HK-2 (cell line): ENCODE data around the gene FITM1.

Source experiments
- DNase-seq: peaks from one replicate; pipeline ENCODE4 v3.0.0-alpha.2; 2018; ENCODE audit not compliant: unreplicated experiment

FITM1 gene

GRCh38 chr14:24130380-24130716 is at the start of gene FITM1:
Gene FITM1 (plus strand): TSS chr14:24130659. CDS start chr14:24131564, 905 bp downstream.
- DNase-seq = no peak

GRCh38 chr14:24080888-24081738 is 49.3 kb upstream of the FITM1 start:
- DNase-seq = peak; percentile 48

DNA sequence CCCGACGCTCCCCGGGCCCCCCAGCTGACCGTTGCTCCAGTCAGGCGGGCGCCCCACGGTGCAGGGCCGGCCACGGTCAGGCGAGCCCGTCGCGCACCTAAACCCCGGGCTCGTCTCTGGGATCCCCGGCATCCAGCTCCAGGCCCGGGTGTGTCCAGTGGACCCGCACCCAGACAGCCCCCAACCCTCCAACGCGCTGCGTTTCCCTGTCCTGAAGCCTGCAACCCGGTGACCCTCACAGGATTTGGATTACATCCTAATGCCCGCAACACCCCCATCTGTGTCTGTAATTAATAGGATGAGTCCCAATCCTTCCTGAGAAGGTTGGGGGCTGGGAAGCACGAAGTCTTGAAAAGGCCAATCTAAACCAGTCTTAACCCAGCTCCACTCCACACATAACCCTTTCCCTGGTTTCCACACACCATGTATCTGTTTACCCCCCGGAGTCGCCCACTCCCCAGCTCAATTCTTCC is 48.7 kb upstream of the FITM1 start:
- no peak for DNase-seq

GRCh38 chr14:24082411-24083080 is 47.9 kb upstream of the FITM1 start:
- DNase-seq = no peak

DNA sequence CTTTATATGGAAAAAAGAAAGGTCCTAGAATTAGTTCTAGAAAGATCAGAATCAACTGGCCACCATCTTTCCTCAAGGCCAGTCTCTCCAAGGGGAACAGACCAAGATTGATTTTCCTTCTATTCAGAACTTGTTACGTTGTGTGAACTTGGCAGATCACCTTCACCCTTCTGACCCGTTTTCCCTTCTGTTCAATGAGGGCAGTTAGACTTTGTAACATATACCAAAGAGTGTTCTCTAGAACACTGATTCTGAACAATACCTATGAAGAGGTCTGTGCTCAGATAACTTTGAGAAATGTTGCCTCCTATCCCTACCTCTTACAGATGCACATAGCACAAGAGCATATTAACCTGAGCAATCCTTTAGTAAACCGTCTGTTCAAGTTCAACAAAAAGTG is 47.0 kb upstream of the FITM1 start:
- DNase-seq = no peak

- DNase-seq = no peak
These were observed 46.0 kb upstream of the FITM1 start for GRCh38 chr14:24084440-24084839.

DNA sequence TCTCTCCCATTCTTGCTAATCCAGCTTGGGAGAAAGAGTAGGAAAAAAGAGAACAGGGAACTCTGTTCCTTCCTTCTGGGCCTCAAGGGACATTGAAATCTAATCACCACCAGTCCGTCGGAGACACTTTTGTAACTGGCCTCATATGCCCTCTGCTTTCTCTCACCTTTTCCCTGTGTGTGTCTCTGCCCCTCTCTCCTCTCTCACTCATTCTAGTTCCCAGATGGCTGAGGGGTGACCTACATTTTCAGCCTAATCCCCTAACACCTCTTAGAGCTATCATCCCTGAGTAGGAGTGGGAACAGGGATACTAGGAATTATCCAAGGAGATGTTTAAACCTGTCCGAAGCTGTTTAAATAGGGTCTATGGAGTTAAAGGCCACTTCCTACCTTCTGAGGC is 45.2 kb upstream of the FITM1 start:
- no peak for DNase-seq

GRCh38 chr14:24086193-24086955 is 44.1 kb upstream of the FITM1 start:
- DNase-seq = no peak

DNA sequence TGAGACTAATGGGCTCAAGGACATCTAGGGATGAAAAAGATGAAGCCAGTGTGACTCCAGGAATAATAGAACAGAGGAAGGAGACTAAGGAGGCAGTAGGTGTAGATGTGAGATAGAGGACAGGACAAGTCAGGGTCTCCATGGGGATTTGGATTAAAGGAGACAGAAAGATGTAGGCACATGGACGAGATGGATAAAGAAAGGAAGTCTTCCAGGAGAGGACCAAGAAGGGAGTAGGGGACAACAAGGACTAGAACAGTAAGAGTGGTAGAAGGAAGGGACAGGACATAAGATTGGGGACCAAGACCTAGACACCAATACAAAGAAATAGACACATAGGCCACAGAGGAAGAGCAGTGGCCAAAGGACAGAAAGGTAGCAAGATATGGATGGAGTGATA is 43.5 kb upstream of the FITM1 start:
- no peak for DNase-seq

- no peak for DNase-seq
These were observed 42.4 kb upstream of the FITM1 start for GRCh38 chr14:24088095-24088494.

DNA sequence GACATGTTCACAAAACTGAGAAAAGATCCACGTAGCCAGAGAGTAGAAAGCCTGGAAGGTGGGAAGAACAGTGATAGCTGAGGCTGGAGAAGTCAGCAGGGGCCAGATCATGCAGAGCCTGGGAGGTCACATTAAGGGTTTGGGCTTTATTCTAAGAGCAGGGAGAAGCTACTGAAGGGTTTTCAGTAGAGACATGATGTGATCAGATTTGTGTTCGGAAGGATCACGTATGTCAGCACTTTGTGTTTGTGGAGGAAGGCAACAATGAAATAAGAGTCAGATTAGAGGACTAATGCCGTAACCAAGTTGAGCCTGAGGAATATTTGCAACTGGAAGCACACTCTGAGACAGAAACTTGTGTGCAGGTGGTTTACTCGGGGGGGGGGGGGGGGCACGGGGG is 40.6 kb upstream of the FITM1 start:
- DNase-seq = no peak

GRCh38 chr14:24092110-24092504 is 38.4 kb upstream of the FITM1 start:
- no peak for DNase-seq

DNA sequence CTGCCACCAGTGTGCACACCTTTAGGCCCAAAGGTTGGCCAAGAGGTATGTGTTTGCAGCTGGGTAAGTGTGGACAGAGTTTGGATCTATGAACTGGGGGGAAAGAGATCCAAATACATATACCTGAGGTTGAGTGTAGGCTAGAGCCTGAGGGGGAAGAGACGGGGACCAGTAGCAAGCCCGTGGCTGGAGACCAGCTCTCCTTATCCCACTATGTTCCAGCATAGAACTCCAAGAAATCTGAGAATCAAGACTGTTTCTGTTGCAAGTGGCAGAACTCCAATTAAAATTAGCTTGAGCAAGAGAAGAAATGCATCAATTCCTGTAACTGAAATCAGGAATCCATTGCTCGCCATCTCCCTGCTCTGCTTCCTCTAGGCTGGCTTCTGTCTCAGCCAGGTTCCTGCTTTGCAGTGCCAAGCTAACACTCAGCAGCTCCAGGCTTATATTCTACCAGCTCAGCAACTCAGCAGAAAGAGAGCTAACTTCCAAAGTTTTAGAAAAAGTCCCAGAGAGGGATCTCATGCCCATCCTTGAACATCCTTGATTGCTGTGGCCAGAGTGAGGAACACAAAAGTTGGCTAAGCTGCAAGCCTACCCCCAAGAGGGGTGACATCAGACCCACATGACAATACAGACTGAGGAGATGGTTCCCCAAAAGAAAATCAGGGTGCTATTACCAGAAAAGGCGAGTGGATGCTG is 37.8 kb upstream of the FITM1 start:
- no peak for DNase-seq

GRCh38 chr14:24093207-24093900 is 37.1 kb upstream of the FITM1 start:
- DNase-seq = no peak

DNA sequence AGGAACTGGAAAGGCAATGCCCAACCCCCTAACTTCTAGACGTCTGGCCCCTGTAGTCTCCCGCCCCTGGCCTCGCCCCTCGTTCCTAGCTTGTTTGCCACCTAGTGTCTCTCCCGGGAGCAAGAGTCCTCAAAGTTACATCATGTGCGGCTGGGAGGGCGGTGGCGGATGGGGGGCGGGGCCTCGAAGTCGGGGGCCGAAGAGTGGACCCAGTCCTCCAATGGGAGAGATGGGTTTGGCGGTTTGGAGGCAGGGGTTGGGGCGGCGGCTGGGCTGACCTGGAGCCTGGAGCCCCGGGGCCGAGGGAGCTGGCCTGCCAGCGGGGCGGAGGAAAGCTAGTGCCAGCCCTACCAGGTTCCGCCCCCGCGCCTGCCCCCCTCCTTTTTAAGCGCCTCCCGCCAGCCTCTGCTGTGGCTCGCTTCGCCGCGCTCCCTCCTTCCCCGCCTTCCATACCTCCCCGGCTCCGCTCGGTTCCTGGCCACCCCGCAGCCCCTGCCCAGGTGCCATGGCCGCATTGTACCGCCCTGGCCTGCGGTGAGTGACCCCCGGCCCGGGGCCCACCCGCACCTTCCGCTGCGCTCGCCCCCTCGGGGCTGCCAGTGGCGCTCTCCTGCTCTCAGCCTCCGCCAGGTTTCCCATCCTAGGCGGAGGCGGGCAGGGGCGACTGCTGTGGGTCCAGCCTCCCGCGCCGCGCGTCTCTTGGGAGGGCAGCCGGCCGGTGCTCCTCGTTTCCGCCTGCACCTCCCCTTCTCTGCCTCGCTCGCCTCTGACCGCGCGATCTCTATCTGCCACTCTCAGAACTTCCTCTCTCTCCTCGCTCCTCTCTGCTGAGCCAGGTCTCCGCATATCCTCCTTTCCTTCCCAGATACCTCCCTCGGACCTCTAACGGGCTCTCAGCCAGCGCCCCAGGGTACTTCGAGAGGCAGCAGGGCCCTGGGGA is 36.3 kb upstream of the FITM1 start, which contains the start of gene PCK2:
Gene PCK2, plus strand, starts transcription at position 411 of the 940 bp plus-strand sequence. Its CDS starts 95 bp downstream, at position 506.
- peak; percentile 97 for DNase-seq

DNA sequence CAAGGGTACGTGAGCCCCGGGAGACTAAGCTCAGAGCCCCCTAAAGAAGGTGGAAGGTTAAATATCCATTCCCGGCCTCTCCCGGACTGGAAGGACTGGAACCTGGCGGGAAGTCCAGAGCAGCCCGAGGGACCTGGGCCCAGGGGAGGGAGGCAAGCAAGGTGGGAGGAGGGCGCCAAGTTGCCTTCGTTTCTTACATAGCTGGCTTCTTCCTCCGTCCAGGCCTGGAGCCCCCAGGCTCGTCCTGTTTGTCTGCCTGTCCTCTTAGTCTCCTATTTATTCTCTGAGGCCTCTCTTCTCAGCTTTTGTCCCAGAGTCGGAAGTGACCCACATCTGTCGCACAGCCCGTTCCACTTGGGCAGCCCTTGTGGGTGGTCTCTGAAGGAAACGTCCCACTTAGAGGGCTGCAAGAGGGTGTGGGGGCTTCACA is 35.6 kb upstream of the FITM1 start:
- no peak for DNase-seq

DNA sequence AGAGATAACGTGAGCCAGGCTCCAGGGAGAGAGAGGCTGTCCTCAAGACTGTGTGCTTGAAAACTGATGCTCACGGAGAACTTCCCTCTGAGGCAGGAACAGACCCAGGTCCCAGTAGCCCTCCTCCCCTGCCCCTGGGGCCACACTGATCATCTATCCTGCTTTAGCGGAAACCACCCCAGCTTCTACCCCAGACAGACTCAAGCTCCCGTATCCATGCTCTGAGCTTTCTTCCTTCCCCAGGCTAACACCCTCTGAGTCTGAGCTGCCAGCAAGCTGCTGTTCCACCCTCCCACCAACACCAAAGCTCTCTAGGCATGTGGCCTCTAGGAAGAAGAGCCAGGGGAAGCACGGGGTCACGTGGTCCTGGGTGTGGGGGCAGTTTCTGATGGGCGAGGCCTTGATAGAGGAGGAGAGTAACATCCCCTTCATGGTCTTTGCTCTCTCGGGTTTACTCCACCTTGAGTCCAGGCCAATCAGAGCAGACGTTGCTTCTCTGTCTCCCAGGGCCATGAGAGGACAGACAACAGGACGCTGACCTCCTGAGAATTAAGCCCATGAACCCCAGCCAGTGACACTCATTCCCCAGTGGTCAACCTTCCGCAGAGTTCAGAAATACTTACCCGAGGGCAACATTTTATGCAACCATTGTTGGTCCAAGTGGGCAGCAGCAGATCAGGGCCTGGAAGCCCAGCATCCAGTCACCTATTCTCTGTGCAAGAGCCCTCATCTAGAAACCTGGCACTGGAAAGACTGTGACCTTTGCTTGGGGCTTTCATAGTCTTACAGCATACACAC is 35.0 kb upstream of the FITM1 start:
- peak; percentile 74 for DNase-seq

GRCh38 chr14:24096545-24097181 is 33.8 kb upstream of the FITM1 start:
- DNase-seq = no peak
